K562 (cell line): ENCODE measurements around the gene GALE. TPM values are rescaled to one million over a fixed set of nuclear protein-coding genes. Genes with fewer than 3 reads are reported as not detected.

Experiments
- KLF16 ChIP-seq: IDR thresholded peaks from 2 replicates; pipeline ENCODE4 v1.6.1; 2016; ENCODE audit warnings: antibody characterized with exemption
- MAFG ChIP-seq: fragments of 450-650 bp; conservative IDR thresholded peaks from 2 replicates; pipeline ENCODE4 v1.6.1; 2016; ENCODE audit warnings: missing genetic modification characterization, missing compliant biosample characterization
- polyA plus RNA-seq, 8 experiments: library from polyadenylated mRNA; depleted of rRNA in 4 of 8; stranded (reverse) in 5 of 8; unstranded in 3 of 8; fragments of >200 nt; fragmentation: Nextera tagmentation in 2 of 8; fragmentation: Illumina TruSeq in 1 of 8; extraction: Ambion mirVana in 2 of 8; extraction: Trizol in 1 of 8; gene quantifications; 2 replicates each; pipeline versions ENCODE4 v1.2.1 to v1.2.3, GENCODE V29; 2011 to 2014; ENCODE audit warnings: inconsistent platforms in 1 of 8, missing spikeins in 1 of 8
- total RNA-seq, 7 experiments: library from RNA; depleted of rRNA in 6 of 7; stranded (reverse); fragments of >200 nt in 6 of 7; fragmentation: Illumina TruSeq in 2 of 7; extraction: Trizol in 2 of 7; gene quantifications; 2 replicates each; pipeline versions ENCODE4 v1.2.1 to v1.2.3, GENCODE V29; 2011 to 2021; ENCODE audit warnings: low replicate concordance in 1 of 7
- TF ChIP-seq, protein P1 (sequence below): fragments of 200-600 bp; sonication (generic); IDR thresholded peaks from one replicate; pipeline ENCODE4 v1.6.1; 2012; ENCODE audit warnings: mild to moderate bottlenecking, low read depth, low read length, inconsistent platforms

GALE gene
- total and polyA plus RNA-seq, 9 of the 15 experiments (the other 6 are each of a cell fraction or from before 2014, with no cell fraction given), result 8.4 to 139 (median 88.3) TPM

DNA sequence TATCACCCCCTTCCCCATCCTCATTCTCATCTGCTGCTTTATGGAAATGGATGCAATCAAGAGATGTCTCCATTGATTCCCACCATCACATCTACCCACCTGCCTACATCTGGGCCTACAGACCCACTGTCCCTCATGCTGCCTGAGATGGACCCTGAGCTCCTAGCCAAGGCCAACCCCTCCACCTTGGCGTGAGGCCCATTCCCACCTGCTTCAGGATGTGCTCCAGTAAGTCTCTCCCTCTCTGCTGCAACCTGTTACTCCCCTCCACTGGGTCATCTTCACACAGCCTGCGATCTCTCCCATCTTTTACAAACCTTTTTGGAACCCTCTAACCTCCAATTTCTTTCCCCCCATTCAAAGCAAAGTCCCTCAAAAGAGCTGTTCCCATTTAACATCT is 4.5 kb upstream of the GALE start (continued):
- TF ChIP-seq, protein P1, sequence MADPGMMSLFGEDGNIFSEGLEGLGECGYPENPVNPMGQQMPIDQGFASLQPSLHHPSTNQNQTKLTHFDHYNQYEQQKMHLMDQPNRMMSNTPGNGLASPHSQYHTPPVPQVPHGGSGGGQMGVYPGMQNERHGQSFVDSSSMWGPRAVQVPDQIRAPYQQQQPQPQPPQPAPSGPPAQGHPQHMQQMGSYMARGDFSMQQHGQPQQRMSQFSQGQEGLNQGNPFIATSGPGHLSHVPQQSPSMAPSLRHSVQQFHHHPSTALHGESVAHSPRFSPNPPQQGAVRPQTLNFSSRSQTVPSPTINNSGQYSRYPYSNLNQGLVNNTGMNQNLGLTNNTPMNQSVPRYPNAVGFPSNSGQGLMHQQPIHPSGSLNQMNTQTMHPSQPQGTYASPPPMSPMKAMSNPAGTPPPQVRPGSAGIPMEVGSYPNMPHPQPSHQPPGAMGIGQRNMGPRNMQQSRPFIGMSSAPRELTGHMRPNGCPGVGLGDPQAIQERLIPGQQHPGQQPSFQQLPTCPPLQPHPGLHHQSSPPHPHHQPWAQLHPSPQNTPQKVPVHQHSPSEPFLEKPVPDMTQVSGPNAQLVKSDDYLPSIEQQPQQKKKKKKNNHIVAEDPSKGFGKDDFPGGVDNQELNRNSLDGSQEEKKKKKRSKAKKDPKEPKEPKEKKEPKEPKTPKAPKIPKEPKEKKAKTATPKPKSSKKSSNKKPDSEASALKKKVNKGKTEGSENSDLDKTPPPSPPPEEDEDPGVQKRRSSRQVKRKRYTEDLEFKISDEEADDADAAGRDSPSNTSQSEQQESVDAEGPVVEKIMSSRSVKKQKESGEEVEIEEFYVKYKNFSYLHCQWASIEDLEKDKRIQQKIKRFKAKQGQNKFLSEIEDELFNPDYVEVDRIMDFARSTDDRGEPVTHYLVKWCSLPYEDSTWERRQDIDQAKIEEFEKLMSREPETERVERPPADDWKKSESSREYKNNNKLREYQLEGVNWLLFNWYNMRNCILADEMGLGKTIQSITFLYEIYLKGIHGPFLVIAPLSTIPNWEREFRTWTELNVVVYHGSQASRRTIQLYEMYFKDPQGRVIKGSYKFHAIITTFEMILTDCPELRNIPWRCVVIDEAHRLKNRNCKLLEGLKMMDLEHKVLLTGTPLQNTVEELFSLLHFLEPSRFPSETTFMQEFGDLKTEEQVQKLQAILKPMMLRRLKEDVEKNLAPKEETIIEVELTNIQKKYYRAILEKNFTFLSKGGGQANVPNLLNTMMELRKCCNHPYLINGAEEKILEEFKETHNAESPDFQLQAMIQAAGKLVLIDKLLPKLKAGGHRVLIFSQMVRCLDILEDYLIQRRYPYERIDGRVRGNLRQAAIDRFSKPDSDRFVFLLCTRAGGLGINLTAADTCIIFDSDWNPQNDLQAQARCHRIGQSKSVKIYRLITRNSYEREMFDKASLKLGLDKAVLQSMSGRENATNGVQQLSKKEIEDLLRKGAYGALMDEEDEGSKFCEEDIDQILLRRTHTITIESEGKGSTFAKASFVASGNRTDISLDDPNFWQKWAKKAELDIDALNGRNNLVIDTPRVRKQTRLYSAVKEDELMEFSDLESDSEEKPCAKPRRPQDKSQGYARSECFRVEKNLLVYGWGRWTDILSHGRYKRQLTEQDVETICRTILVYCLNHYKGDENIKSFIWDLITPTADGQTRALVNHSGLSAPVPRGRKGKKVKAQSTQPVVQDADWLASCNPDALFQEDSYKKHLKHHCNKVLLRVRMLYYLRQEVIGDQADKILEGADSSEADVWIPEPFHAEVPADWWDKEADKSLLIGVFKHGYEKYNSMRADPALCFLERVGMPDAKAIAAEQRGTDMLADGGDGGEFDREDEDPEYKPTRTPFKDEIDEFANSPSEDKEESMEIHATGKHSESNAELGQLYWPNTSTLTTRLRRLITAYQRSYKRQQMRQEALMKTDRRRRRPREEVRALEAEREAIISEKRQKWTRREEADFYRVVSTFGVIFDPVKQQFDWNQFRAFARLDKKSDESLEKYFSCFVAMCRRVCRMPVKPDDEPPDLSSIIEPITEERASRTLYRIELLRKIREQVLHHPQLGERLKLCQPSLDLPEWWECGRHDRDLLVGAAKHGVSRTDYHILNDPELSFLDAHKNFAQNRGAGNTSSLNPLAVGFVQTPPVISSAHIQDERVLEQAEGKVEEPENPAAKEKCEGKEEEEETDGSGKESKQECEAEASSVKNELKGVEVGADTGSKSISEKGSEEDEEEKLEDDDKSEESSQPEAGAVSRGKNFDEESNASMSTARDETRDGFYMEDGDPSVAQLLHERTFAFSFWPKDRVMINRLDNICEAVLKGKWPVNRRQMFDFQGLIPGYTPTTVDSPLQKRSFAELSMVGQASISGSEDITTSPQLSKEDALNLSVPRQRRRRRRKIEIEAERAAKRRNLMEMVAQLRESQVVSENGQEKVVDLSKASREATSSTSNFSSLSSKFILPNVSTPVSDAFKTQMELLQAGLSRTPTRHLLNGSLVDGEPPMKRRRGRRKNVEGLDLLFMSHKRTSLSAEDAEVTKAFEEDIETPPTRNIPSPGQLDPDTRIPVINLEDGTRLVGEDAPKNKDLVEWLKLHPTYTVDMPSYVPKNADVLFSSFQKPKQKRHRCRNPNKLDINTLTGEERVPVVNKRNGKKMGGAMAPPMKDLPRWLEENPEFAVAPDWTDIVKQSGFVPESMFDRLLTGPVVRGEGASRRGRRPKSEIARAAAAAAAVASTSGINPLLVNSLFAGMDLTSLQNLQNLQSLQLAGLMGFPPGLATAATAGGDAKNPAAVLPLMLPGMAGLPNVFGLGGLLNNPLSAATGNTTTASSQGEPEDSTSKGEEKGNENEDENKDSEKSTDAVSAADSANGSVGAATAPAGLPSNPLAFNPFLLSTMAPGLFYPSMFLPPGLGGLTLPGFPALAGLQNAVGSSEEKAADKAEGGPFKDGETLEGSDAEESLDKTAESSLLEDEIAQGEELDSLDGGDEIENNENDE, result no peak
- TF ChIP-seq KLF16 (no peak), MAFG (tag) (no peak)
